VCaP (cell line): ENCODE results near the gene PLA2G6.
A peak's percentile ranks its signal among the peaks of the same experiment; 100 is the strongest.

Experiments used
- H3K27ac ChIP-seq: fragments of 450-650 bp; 2 replicates; pipeline ENCODE4 v1.5.1; 2017
- CTCF ChIP-seq: fragments of 450-650 bp; conservative IDR thresholded peaks from 2 replicates; pipeline ENCODE4 v1.5.1; 2017; ENCODE audit warnings: mild to moderate bottlenecking, moderate library complexity

Gene PLA2G6

GRCh38 chr22:38104084-38104483 is 77.5 kb downstream of the PLA2G6 start:
- no peak overlapping the region for H3K27ac ChIP-seq
- TF ChIP-seq CTCF: peak; percentile 40

GRCh38 chr22:38103641-38104040 is 78.0 kb downstream of the PLA2G6 start:
- no peak overlapping the region for H3K27ac ChIP-seq
- TF ChIP-seq CTCF: no peak

GRCh38 chr22:38098410-38099249 is 83.0 kb downstream of the PLA2G6 start:
- TF ChIP-seq CTCF: no peak
- no peak overlapping the region for H3K27ac ChIP-seq

- TF ChIP-seq CTCF: no peak
- no peak overlapping the region for H3K27ac ChIP-seq
These were observed 83.8 kb downstream of the PLA2G6 start for GRCh38 chr22:38097557-38098409.

GRCh38 chr22:38097058-38097457 is 84.6 kb downstream of the PLA2G6 start:
- TF ChIP-seq CTCF: no peak
- no peak overlapping the region for H3K27ac ChIP-seq

GRCh38 chr22:38089474-38089851 is 92.2 kb downstream of the PLA2G6 start:
- no peak overlapping the region for H3K27ac ChIP-seq
- no peak for TF ChIP-seq CTCF
